ENCODE data around the gene MRPS27.

Gene MRPS27

GRCh38 chr5:72352616-72353015 is 32.6 kb upstream of the MRPS27 start:
- Histone ChIP-seq H3K27ac (no peak overlapping the region), H3K4me3 (no peak overlapping the region)
- no peak for DNase-seq (ENCODE audit: low spot score)
- TF ChIP-seq CTCF (IDR thresholded peaks at IDR 0.05): no peak

GRCh38 chr5:72351376-72351775 is 31.3 kb upstream of the MRPS27 start:
- Histone ChIP-seq H3K27ac (no peak overlapping the region), H3K4me3 (no peak overlapping the region)
- no peak for DNase-seq (ENCODE audit: low spot score)
- TF ChIP-seq CTCF (IDR thresholded peaks at IDR 0.05): no peak

GRCh38 chr5:72347801-72348308 is 27.8 kb upstream of the MRPS27 start:
- Histone ChIP-seq H3K27ac (no peak overlapping the region), H3K4me3 (no peak overlapping the region)
- DNase-seq (ENCODE audit: low spot score): no peak
- no peak for TF ChIP-seq CTCF (IDR thresholded peaks at IDR 0.05)

- DNase-seq (ENCODE audit: low spot score): no peak
- Histone ChIP-seq H3K27ac (no peak overlapping the region), H3K4me3 (no peak overlapping the region)
- TF ChIP-seq CTCF (IDR thresholded peaks at IDR 0.05): no peak
Observed at GRCh38 chr5:72346398-72346797, 26.4 kb upstream of the MRPS27 start.

- H3K4me3 ChIP-seq: no peak overlapping the region
Observed at GRCh38 chr5:72338689-72339209, 18.7 kb upstream of the MRPS27 start.

GRCh38 chr5:72337159-72337558 is 17.1 kb upstream of the MRPS27 start:
- no peak for TF ChIP-seq CTCF (IDR thresholded peaks at IDR 0.05)
- no peak overlapping the region for H3K4me3 ChIP-seq
- no peak for DNase-seq (ENCODE audit: low spot score)
- H3K27ac ChIP-seq: no peak overlapping the region

More at GRCh38 chr5:72338689-72339209, 18.7 kb upstream of the MRPS27 start:
- no peak for DNase-seq (ENCODE audit: low spot score)
- no peak overlapping the region for H3K27ac ChIP-seq
- TF ChIP-seq CTCF (IDR thresholded peaks at IDR 0.05): no peak

GRCh38 chr5:72330712-72331111 is 10.7 kb upstream of the MRPS27 start:
- no peak overlapping the region for H3K27ac ChIP-seq
- DNase-seq (ENCODE audit: low spot score): no peak
- no peak for TF ChIP-seq CTCF (IDR thresholded peaks at IDR 0.05)
- H3K4me3 ChIP-seq: no peak overlapping the region

All from coronary artery (tissue), 2 donors.